Muscle layer of colon (tissue), 2 donors: ENCODE results near the gene HSDL2.
"Not testable (repeated sequence)": the region's sequence is repeated elsewhere in the genome, so short reads cannot be mapped to it uniquely, and the experiment has no call there.

ENCODE experiments used
- H3K27ac ChIP-seq: one replicate; pipeline ENCODE4 v1.7.0; 2013; ENCODE audit warnings: low read depth, mild to moderate bottlenecking, low read length, moderate library complexity
- H3K27me3 ChIP-seq, 2 donors: one replicate each; pipeline ENCODE4 v1.7.0; 2013; ENCODE audit warnings: low read length in 2 of 2, mild to moderate bottlenecking in 2 of 2; ENCODE audit not compliant: insufficient read depth in 2 of 2, control insufficient read depth in 1 of 2
- H3K36me3 ChIP-seq: one replicate; pipeline ENCODE4 v1.7.0; 2013; ENCODE audit warnings: mild to moderate bottlenecking, low read length; ENCODE audit not compliant: insufficient read depth
- H3K4me1 ChIP-seq: one replicate; pipeline ENCODE4 v1.7.0; 2013; ENCODE audit warnings: mild to moderate bottlenecking, low read length; ENCODE audit not compliant: insufficient read depth
- H3K4me3 ChIP-seq, 2 donors: one replicate each; pipeline ENCODE4 v1.7.0; 2013; ENCODE audit warnings: low read length in 2 of 2, low read depth in 1 of 2, mild to moderate bottlenecking in 1 of 2, moderate library complexity in 1 of 2
- H3K9ac ChIP-seq: one replicate; pipeline ENCODE4 v1.7.0; 2013; ENCODE audit warnings: low read length
- H3K9me3 ChIP-seq: one replicate; pipeline ENCODE4 v1.7.0; 2013; ENCODE audit warnings: mild to moderate bottlenecking, low read length
- donor health status: abdominal sarcoma.
- donor health status: Adenocarcinoma of cecum.

Gene HSDL2

DNA sequence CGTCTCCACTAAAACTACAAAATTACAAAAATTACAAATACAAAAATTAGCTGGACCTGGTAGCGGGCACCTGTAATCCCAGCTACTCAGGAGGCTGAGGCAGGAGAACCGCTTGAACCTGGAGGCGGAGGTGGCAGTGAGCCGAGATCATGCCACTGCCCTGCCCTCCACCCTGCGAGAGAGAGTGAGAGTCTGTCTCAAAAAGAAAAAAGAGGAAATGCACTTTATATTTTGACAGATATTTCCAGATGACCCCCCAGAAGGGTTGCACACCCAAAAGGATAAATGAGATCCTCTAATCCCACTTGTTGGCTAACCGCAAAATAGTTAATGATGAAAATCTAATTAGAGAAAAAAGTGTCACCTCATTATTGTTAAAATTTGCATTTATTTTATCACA lies 2.2 kb downstream of the HSDL2 start:
- Histone ChIP-seq H3K4me1 (peaks cover 34% of the 10 kb centered on the region), H3K27ac (no peak overlapping the region)

DNA sequence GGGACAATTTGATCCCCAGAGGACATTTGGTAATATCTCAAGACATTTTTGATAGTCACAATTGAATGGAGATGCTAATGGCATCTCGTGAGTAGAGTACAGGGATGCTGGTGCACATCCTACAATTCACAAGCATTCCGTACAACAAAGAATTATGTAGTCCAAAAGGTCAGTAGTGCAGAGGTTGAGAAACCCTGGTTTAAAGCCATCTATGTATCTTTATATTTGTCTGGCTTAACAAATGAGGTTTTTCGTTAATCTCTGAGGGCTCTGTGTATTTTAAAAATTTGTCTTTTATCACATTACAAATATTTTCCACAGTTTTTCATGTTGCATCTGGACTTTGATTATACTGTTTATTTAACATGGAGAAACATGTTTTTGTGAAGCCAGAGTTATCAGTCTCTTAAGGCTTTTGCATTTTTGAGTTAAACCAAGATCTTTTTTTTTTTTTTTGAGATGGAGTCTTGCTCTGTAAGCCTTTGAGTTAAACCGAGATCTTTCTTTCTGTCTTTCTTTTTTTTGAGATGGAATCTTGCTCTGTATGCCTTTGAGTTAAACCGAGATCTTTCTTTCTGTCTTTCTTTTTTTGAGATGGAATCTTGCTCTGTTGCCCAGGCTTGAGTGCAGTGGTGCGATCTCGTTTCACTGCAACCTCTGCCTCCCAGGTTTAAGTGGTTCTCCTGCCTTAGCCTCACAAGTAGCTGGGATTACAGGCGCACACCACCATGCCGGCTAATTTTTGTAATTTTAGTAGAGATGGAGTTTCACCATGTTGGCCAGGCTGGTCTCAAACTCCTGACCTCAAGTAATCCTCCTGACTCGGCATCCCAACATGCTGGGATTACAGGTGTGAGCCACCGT lies 2.8 kb downstream of the HSDL2 start:
- H3K27ac ChIP-seq: no peak overlapping the region
- H3K9ac ChIP-seq: no peak overlapping the region

More for the DNA sequence above, 2.2 kb downstream of the HSDL2 start:
- Histone ChIP-seq H3K9ac (no peak overlapping the region), H3K4me3 (no peak overlapping the region), H3K9me3 (no peaks in the 10 kb centered on the region), H3K36me3 (no peaks in the 10 kb centered on the region), H3K27me3 (no peaks in the 10 kb centered on the region)

DNA sequence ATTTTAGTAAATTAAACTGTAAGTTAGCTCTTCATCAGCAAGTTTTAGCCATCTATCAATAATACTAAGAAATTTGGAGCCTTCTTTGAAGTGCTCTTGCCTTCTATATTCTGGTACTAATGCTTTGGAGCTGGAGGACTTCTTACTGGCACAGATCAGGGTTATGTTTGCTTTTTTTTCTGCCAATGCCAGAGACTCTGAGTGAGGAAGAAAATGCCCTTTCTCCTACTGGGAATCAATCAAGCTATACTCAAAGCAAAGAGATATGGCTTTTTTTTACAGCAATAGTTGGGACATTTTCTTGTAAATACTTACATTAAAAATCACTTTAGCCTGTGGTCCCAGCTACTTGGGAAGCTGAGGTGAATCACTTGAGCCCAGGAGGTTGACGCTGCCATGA lies 4.3 kb downstream of the HSDL2 start:
- Histone ChIP-seq H3K27ac (no peak overlapping the region), H3K9ac (no peak overlapping the region), H3K4me3 (no peak overlapping the region), H3K4me1 (peaks cover 18% of the 10 kb centered on the region), H3K27me3 (no peaks in the 10 kb centered on the region), H3K36me3 (no peaks in the 10 kb centered on the region), H3K9me3 (no peaks in the 10 kb centered on the region)

More for the DNA sequence above, 2.8 kb downstream of the HSDL2 start:
- H3K36me3 ChIP-seq: no peaks in the 10 kb centered on the region
- H3K4me3 ChIP-seq: no peak overlapping the region
- no peaks in the 10 kb centered on the region for H3K9me3 ChIP-seq
- H3K4me1 ChIP-seq: peaks cover 28% of the 10 kb centered on the region
- H3K27me3 ChIP-seq: no peaks in the 10 kb centered on the region

DNA sequence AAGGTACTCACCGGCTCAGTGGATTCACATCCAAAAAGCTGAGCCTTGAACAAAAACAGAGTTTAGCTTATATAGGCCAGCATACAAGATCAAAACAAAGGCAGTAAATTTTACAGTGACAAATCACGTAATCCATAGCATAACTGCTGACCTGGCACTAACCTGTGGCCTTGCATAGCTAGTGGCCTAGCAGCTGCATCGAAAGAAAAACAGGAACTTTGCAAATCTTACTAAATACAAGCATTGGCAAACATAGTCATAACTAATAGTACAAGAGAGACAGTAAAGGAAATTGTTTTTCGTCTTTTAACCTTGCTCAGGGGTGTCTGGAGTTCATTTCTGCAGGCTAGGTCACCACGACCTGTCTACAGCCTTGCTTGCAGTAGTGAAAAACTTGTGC lies 4.8 kb downstream of the HSDL2 start:
- H3K4me3 ChIP-seq: no peak overlapping the region
- no peaks in the 10 kb centered on the region for H3K36me3 ChIP-seq
- no peaks in the 10 kb centered on the region for H3K27me3 ChIP-seq
- no peak overlapping the region for H3K27ac ChIP-seq
- peaks cover 18% of the 10 kb centered on the region for H3K4me1 ChIP-seq
- H3K9me3 ChIP-seq: no peaks in the 10 kb centered on the region
- no peak overlapping the region for H3K9ac ChIP-seq

DNA sequence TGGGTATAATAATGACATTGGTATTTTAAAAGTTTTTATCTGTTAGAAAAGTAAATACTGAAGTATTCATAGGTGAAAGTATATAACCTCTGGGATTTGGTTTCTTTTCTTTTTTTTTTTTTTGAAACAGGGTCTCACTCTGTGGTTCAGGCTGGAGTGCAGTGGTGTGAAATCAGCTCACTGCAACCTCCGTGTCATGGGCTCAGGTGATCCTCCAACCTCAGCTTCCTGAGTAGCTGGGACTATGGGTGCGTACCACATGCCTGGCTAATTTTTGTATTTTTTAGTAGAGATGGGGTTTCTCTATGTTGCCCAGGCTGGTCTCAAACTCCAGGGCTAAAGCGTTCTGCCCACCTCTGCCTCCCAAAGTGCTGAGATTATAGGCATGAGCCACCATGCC lies 7.2 kb downstream of the HSDL2 start:
- H3K9ac ChIP-seq: no peak overlapping the region
- H3K9me3 ChIP-seq: no peaks in the 10 kb centered on the region
- no peak overlapping the region for H3K4me3 ChIP-seq
- H3K27me3 ChIP-seq: no peaks in the 10 kb centered on the region
- peaks cover 11% of the 10 kb centered on the region for H3K4me1 ChIP-seq
- H3K27ac ChIP-seq: no peak overlapping the region
- no peaks in the 10 kb centered on the region for H3K36me3 ChIP-seq

DNA sequence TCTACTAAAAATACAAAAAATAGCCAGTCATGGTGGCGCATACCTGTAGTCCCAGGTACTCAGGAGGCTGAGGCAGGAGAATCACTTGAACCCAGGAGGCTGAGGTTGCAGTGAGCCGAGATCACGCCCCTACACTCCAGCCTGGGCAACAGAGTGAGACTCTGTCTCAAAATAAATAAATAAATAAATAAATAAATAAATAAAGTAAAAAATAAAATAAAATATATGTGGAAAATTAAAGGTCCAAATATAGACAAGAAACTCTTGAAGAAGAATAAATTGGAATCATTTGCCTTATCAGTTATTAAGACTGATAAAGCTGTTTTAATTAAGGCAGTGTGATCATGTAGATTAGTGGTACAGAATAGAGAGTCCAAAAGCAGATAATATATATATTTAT lies 10.0 kb downstream of the HSDL2 start:
- H3K4me1 ChIP-seq, H3K9ac ChIP-seq, H3K4me3 ChIP-seq, H3K36me3 ChIP-seq, H3K27me3 ChIP-seq, H3K9me3 ChIP-seq, H3K27ac ChIP-seq: not testable (repeated sequence)

DNA sequence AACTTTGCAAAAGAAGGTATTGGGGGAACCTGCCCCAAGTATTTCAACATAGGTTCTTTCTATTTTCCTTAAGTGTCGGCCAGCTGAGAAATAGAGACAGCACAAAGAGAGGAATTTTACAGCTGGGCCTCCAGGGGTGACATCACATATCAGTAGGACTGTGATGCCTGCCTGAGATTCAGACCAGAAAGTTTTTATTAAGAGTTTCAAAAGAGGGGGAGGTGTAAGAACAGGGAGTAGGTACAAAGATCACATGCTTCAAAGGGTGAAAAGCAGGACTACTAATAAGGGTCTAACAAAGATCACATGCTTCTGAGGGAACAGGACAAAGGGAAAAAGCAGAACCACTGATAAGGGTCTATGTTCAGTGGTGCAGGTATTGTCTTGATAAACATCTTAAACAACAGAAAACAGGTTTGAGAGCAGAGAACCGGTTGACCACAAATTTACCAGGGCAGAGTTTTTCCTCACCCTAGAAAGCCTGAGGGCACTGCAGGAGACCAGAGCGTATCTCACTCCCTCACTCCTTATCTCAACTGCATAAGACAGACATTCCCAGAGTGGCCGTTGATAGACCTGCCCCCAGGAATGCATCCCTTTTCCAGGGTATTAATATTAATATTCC lies 12.1 kb downstream of the HSDL2 start:
- H3K4me3 ChIP-seq, H3K9ac ChIP-seq, H3K36me3 ChIP-seq, H3K4me1 ChIP-seq, H3K27ac ChIP-seq, H3K27me3 ChIP-seq, H3K9me3 ChIP-seq: not testable (repeated sequence)

DNA sequence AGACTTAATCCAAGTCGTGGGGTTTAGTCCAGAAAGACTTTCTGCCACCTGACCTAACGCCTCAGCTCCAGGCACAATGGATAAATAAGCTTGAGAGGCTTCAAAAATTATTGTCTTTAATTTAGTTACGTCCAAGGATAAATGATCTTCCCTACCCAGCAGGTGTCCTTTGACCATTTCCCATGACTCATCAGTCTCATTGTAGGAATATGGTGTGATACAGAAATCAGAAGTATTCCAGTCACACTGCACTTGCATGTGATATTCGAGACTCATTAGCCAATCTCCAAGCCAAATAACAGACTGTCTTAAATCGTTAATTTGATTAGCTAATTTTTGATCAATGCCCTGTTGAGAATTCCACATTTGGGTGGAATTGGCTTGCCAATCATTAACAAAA lies 13.2 kb downstream of the HSDL2 start:
- not testable (repeated sequence) for H3K27me3 ChIP-seq, H3K4me1 ChIP-seq, H3K9ac ChIP-seq

DNA sequence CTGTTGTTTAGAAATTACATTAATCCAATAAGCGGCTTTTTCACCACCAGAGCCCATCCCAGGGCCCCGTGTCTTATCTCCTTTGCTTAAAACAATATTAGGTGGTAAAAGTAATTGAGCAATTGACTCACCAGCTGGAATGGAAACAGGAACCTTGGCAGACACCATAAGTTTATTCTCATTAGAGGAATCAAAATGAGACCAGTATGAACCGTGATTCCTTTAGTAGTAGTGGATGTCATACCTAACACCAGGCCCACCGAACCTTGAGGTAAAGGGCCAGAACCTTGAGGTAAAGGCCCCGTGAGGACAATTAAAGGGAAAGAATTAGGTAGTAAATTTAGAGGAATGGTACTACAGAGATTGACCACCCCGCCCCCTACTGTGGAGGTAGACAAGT lies 16.5 kb downstream of the HSDL2 start:
- no peak overlapping the region for H3K9ac ChIP-seq
- H3K4me1 ChIP-seq: no peaks in the 10 kb centered on the region
- H3K36me3 ChIP-seq: no peaks in the 10 kb centered on the region
- no peaks in the 10 kb centered on the region for H3K9me3 ChIP-seq
- H3K4me3 ChIP-seq: no peak overlapping the region
- no peak overlapping the region for H3K27ac ChIP-seq
- H3K27me3 ChIP-seq: no peaks in the 10 kb centered on the region

More for the DNA sequence above, 13.2 kb downstream of the HSDL2 start:
- not testable (repeated sequence) for H3K9me3 ChIP-seq, H3K4me3 ChIP-seq, H3K36me3 ChIP-seq, H3K27ac ChIP-seq

DNA sequence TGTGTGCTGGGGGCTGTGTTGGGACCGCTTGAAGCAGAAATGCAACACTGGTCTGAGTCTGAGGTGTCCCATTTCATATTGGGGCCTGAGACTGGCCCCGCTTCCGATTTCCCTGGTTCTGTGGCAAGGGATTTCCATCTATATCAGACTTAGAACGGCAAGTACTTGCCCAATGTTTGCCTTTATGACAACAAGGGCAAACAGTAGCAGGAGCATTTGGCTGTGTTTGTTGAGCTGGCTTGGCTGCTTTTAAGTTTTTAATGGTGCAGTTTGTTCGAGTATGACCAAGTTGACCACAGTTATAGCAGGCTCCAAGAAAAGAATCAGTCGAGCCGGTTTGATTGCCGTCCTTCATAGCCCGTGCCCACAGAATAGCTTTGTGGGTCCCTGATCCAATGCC lies 17.0 kb downstream of the HSDL2 start:
- no peaks in the 10 kb centered on the region for H3K4me1 ChIP-seq
- no peak overlapping the region for H3K27ac ChIP-seq
- no peak overlapping the region for H3K4me3 ChIP-seq
- H3K9me3 ChIP-seq: no peaks in the 10 kb centered on the region
- H3K9ac ChIP-seq: no peak overlapping the region
- no peaks in the 10 kb centered on the region for H3K36me3 ChIP-seq
- no peaks in the 10 kb centered on the region for H3K27me3 ChIP-seq

DNA sequence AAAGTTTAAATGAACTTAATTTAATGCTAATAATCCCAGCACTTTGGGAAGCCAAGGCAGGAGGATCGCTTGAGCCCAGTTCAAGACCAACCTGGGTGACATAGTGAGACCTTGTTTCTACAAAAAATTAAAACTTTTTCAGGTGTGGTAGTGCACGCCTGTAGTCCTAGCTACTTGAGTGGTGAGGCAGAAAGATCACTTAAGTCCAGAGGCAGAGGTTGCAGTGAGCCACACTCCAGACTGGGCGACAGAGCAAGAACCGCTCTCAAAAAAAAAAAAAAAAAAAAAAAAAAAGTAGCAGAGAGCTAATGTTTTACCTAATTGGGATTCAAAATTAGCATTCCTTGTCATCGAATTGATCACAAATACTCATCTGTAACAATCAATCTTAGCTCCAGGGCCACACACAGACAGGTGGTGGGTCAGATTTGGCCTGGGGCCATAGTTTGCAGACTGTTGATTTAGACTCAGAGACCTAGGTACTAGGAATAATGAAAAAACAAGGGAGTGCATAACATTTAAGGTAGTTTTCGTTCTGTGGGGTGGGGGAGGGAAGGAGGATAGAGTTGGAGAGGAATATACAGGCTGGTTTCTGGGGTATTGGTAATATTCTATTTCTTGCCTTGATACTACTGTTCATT lies 21.4 kb downstream of the HSDL2 start:
- Histone ChIP-seq H3K9ac (no peak overlapping the region), H3K9me3 (no peaks in the 10 kb centered on the region), H3K36me3 (no peaks in the 10 kb centered on the region), H3K27ac (no peak overlapping the region), H3K4me3 (no peak overlapping the region), H3K4me1 (no peaks in the 10 kb centered on the region), H3K27me3 (no peaks in the 10 kb centered on the region)
